ENCODE results near the gene ZNF678.
"Not testable (repeated sequence)": the region's sequence is repeated elsewhere in the genome, so short reads cannot be mapped to it uniquely, and the experiment has no call there.

DNA sequence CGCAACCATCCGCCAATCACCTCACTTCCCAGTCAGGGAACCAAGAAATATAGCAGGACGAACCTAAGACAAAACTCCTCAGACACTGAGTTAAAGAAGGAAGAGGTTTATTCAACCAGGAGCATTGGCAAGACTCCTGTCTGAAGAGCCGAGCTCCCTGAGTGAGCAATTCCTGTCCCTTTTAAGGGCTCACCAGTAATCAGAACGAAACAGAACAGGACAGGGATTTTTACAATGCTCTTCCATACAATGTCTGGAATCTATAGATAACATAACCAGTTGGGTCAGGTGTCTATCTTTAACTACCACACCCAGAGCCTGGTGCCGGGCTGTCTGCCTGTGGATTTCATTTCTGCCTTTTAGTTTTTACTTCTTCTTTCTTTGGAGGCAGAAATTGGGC lies 32.9 kb downstream of the ZNF678 start:
- TF ChIP-seq POLR2A (IDR thresholded peaks at IDR 0.05; ENCODE audit: low read depth); POLR2AphosphoS5 (IDR thresholded peaks at IDR 0.05); EP300 (IDR thresholded peaks at IDR 0.05): not testable (repeated sequence)
- TF ChIP-seq, protein P1, sequence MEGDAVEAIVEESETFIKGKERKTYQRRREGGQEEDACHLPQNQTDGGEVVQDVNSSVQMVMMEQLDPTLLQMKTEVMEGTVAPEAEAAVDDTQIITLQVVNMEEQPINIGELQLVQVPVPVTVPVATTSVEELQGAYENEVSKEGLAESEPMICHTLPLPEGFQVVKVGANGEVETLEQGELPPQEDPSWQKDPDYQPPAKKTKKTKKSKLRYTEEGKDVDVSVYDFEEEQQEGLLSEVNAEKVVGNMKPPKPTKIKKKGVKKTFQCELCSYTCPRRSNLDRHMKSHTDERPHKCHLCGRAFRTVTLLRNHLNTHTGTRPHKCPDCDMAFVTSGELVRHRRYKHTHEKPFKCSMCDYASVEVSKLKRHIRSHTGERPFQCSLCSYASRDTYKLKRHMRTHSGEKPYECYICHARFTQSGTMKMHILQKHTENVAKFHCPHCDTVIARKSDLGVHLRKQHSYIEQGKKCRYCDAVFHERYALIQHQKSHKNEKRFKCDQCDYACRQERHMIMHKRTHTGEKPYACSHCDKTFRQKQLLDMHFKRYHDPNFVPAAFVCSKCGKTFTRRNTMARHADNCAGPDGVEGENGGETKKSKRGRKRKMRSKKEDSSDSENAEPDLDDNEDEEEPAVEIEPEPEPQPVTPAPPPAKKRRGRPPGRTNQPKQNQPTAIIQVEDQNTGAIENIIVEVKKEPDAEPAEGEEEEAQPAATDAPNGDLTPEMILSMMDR (IDR thresholded peaks at IDR 0.05), result not testable (repeated sequence)
